ENCODE measurements around the gene SEL1L3. TPM values are rescaled to one million over a fixed set of nuclear protein-coding genes. Genes with fewer than 3 reads are reported as not detected.
A peak's percentile ranks its signal among the peaks of the same experiment; 100 is the strongest.

Gene SEL1L3
- total and polyA plus RNA-seq, 9 of the 15 experiments (the other 6 are each of a cell fraction or from before 2014, with no cell fraction given), result 10.0 to 44.3 (median 21.6) TPM

DNA sequence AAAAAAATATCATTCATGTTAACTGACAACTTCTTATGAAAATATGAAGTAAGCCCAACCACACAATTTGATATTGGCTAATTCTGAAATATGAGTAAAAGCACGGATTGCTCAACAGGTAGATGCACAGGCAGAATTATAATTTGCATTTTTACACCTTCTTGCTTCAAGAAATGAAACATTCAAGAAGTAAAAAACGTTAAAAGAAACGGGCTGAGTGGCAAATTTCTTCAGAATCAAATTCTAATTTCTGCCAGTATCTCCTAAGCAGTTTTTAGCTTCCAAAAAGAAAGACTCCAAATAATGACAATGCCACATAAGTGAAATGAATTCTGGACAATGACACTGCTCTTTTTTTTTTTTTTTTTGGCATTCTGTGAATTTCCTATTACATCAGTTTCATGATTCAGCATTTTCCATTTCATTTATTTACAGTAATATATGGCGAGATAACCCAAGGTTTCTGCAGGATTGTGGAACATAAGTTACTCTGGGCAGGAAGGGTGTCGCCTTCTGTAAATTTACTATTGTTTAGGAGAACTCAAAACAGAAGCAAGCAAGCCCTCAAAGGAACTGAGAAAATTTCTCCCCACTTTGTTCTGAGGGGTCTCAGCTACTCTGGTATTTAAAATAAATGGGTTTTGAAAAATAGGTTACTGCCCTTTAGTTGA, 1.4 kb downstream of the SEL1L3 start (continued):
- TF ChIP-seq FOXA1 (IDR thresholded peaks at IDR 0.05; ENCODE audit: borderline replicate concordance) (no peak), SLC30A9 (CRISPR knock-in tag; IDR thresholded peaks at IDR 0.05) (no peak), ZNF175 (CRISPR knock-in tag; IDR thresholded peaks at IDR 0.05; ENCODE audit: low read depth) (no peak), GATAD2B (IDR thresholded peaks at IDR 0.05; ENCODE audit: borderline replicate concordance) (peak; percentile 50; the same call in 1 of the 2 replicates), SMARCA4 (IDR thresholded peaks at IDR 0.05) (peak; percentile 82), ZNF79 (CRISPR knock-in tag; IDR thresholded peaks at IDR 0.05; ENCODE audit: low read depth) (no peak), WHSC1 (IDR thresholded peaks at IDR 0.05; ENCODE audit: low read length) (no peak), ZC3H4 (CRISPR knock-in tag; IDR thresholded peaks at IDR 0.05; ENCODE audit: borderline replicate concordance) (no peak), SRSF9 (IDR thresholded peaks at IDR 0.05; ENCODE audit: borderline replicate concordance, low read depth, low read length) (no peak), FOXJ2 (tag; IDR thresholded peaks at IDR 0.05) (peak; percentile 52; the same call in 1 of the 2 replicates), TAF1 (IDR thresholded peaks at IDR 0.05; ENCODE audit: control insufficient read depth, extremely low read depth, insufficient read depth, low read length, severe bottlenecking) (peak; percentile 1), POLR2A (conservative IDR thresholded peaks at IDR 0.05) (0 out of 2 replicates have a peak, but pooled peaks have one; percentile 4), ZNF408 (CRISPR knock-in tag; IDR thresholded peaks at IDR 0.05; ENCODE audit: low read depth) (no peak), ZNF785 (CRISPR knock-in tag; IDR thresholded peaks at IDR 0.05) (no peak), ZNF316 (IDR thresholded peaks at IDR 0.05) (peak; percentile 100), SIRT6 (IDR thresholded peaks at IDR 0.05; ENCODE audit: low read depth, low read length) (no peak), RBM39 (optimal IDR thresholded peaks at IDR 0.05; ENCODE audit: low read depth, low read length) (no peak), SUPT5H (IDR thresholded peaks at IDR 0.05) (no peak)
- TF ChIP-seq, protein P1, sequence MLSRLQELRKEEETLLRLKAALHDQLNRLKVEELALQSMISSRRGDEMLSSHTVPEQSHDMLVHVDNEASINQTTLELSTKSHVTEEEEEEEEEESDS (CRISPR knock-in tag; IDR thresholded peaks at IDR 0.05), result no peak
- TF ChIP-seq, protein P2, sequence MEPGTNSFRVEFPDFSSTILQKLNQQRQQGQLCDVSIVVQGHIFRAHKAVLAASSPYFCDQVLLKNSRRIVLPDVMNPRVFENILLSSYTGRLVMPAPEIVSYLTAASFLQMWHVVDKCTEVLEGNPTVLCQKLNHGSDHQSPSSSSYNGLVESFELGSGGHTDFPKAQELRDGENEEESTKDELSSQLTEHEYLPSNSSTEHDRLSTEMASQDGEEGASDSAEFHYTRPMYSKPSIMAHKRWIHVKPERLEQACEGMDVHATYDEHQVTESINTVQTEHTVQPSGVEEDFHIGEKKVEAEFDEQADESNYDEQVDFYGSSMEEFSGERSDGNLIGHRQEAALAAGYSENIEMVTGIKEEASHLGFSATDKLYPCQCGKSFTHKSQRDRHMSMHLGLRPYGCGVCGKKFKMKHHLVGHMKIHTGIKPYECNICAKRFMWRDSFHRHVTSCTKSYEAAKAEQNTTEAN (CRISPR knock-in tag; IDR thresholded peaks at IDR 0.05), result no peak
- TF ChIP-seq, protein P3, sequence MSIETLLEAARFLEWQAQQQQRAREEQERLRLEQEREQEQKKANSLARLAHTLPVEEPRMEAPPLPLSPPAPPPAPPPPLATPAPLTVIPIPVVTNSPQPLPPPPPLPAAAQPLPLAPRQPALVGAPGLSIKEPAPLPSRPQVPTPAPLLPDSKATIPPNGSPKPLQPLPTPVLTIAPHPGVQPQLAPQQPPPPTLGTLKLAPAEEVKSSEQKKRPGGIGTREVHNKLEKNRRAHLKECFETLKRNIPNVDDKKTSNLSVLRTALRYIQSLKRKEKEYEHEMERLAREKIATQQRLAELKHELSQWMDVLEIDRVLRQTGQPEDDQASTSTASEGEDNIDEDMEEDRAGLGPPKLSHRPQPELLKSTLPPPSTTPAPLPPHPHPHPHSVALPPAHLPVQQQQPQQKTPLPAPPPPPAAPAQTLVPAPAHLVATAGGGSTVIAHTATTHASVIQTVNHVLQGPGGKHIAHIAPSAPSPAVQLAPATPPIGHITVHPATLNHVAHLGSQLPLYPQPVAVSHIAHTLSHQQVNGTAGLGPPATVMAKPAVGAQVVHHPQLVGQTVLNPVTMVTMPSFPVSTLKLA (conservative IDR thresholded peaks at IDR 0.05), result 0 out of 4 replicates have a peak, but pooled peaks of 1 of the 2 experiments have one; percentile 20
- TF ChIP-seq, protein P4, sequence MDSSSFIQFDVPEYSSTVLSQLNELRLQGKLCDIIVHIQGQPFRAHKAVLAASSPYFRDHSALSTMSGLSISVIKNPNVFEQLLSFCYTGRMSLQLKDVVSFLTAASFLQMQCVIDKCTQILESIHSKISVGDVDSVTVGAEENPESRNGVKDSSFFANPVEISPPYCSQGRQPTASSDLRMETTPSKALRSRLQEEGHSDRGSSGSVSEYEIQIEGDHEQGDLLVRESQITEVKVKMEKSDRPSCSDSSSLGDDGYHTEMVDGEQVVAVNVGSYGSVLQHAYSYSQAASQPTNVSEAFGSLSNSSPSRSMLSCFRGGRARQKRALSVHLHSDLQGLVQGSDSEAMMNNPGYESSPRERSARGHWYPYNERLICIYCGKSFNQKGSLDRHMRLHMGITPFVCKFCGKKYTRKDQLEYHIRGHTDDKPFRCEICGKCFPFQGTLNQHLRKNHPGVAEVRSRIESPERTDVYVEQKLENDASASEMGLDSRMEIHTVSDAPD (CRISPR knock-in tag; IDR thresholded peaks at IDR 0.05), result no peak
- TF ChIP-seq, protein P5, sequence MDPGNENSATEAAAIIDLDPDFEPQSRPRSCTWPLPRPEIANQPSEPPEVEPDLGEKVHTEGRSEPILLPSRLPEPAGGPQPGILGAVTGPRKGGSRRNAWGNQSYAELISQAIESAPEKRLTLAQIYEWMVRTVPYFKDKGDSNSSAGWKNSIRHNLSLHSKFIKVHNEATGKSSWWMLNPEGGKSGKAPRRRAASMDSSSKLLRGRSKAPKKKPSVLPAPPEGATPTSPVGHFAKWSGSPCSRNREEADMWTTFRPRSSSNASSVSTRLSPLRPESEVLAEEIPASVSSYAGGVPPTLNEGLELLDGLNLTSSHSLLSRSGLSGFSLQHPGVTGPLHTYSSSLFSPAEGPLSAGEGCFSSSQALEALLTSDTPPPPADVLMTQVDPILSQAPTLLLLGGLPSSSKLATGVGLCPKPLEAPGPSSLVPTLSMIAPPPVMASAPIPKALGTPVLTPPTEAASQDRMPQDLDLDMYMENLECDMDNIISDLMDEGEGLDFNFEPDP (CRISPR knock-in tag; IDR thresholded peaks at IDR 0.05), result no peak
